Right renal pelvis (tissue), 4 donors: ENCODE data around the gene PDE11A. TPM values are rescaled to one million over a fixed set of nuclear protein-coding genes. Genes with fewer than 3 reads are reported as not detected.
"Not testable (repeated sequence)": the region's sequence is repeated elsewhere in the genome, so short reads cannot be mapped to it uniquely, and the experiment has no call there.

Experiments
- DNase-seq, 4 donors: peaks; one replicate each; pipeline ENCODE4 v3.0.0-alpha.2; 2013; ENCODE audit warnings: low read depth in 4 of 4, low spot score in 3 of 4, missing footprints in 1 of 4
- polyA plus RNA-seq, 4 donors: library from polyadenylated mRNA; unstranded; fragments of 120-200 nt; gene quantifications; one replicate each; pipeline ENCODE4 v1.2.1, GENCODE V29; 2013; ENCODE audit not compliant: insufficient read length in 4 of 4

The PDE11A gene
- polyA plus RNA-seq: 1 to 10 TPM; 4.7 to 8.6 (median 7.1) TPM

GRCh38 chr2:178072383-178073301 is at the start of gene PDE11A:
Gene PDE11A, minus strand, starts transcription at chr2:178072777. Its CDS starts 340 bp downstream, at chr2:178072437.
- peak; percentile 46 to 67 (median 51) for DNase-seq

- no peak for DNase-seq
Measured at GRCh38 chr2:178119179-178119922, 46.8 kb upstream of the PDE11A start.

- no peak for DNase-seq
Measured at GRCh38 chr2:178117725-178118124, 45.1 kb upstream of the PDE11A start.

GRCh38 chr2:178115271-178115670 is 42.7 kb upstream of the PDE11A start:
- DNase-seq: no peak

- no peak for DNase-seq
Measured at GRCh38 chr2:178114462-178114861, 41.9 kb upstream of the PDE11A start.

GRCh38 chr2:178112202-178113152 is 39.9 kb upstream of the PDE11A start, which contains the start of gene RBM45:
Gene RBM45, plus strand, starts transcription at chr2:178112437. Its CDS starts 110 bp downstream, at chr2:178112547.
- peak; percentile 74 to 84 (median 77) for DNase-seq

GRCh38 chr2:178111743-178112142 is 39.2 kb upstream of the PDE11A start:
- DNase-seq: no peak

GRCh38 chr2:178110681-178111080 is 38.1 kb upstream of the PDE11A start:
- DNase-seq: no peak

- DNase-seq: peak in 1 of 4 donors; percentile 7
Measured at GRCh38 chr2:178109813-178110212, 37.2 kb upstream of the PDE11A start.

GRCh38 chr2:178108176-178108575 is 35.6 kb upstream of the PDE11A start:
- DNase-seq: no peak

GRCh38 chr2:178106053-178106452 is 33.5 kb upstream of the PDE11A start:
- no peak for DNase-seq

- DNase-seq: no peak
Measured at GRCh38 chr2:178105566-178105965, 33.0 kb upstream of the PDE11A start.

- DNase-seq: no peak
Measured at GRCh38 chr2:178101321-178102079, 28.9 kb upstream of the PDE11A start.

- no peak for DNase-seq
Measured at GRCh38 chr2:178093471-178093870, 20.9 kb upstream of the PDE11A start.

- no peak for DNase-seq
Measured at GRCh38 chr2:178088774-178089270, 16.2 kb upstream of the PDE11A start.

- no peak for DNase-seq
Measured at GRCh38 chr2:178084273-178084672, 11.7 kb upstream of the PDE11A start.

- DNase-seq: no peak
Measured at GRCh38 chr2:178082408-178083045, 9.9 kb upstream of the PDE11A start.

GRCh38 chr2:178079279-178079678 is 6.7 kb upstream of the PDE11A start:
- not testable (repeated sequence) for DNase-seq

- no peak for DNase-seq
Measured at GRCh38 chr2:178076130-178076529, 3.6 kb upstream of the PDE11A start.
